ENCODE data around the gene ZBTB16.

The ZBTB16 gene

DNA sequence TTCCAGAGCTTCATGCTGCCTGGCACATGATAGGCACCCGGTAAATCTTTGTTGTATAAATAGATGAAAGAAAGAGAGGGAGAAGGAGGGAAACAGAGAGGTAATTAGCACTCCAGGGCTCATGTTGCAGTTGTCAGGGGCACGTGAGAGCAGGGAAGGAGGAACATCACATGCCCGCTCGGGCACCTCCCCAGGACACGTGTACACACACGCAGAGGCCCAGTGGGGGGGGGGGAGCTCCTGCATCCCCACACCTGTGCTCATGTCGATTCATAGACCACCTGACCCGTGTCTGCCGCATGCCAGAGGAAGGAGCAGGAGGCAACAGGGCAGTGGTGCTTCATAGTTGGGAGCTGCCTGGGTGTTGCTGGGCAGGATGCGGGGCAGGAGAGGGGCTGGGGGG is 199.6 kb downstream of the ZBTB16 start:
- TF ChIP-seq, protein P1, sequence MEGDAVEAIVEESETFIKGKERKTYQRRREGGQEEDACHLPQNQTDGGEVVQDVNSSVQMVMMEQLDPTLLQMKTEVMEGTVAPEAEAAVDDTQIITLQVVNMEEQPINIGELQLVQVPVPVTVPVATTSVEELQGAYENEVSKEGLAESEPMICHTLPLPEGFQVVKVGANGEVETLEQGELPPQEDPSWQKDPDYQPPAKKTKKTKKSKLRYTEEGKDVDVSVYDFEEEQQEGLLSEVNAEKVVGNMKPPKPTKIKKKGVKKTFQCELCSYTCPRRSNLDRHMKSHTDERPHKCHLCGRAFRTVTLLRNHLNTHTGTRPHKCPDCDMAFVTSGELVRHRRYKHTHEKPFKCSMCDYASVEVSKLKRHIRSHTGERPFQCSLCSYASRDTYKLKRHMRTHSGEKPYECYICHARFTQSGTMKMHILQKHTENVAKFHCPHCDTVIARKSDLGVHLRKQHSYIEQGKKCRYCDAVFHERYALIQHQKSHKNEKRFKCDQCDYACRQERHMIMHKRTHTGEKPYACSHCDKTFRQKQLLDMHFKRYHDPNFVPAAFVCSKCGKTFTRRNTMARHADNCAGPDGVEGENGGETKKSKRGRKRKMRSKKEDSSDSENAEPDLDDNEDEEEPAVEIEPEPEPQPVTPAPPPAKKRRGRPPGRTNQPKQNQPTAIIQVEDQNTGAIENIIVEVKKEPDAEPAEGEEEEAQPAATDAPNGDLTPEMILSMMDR (IDR thresholded peaks at IDR 0.05): no peak
- DNase-seq: no peak
- Mint-ChIP-seq H3K9me3 (no peaks in the 10 kb centered on the region), H3K27me3 (ENCODE audit: low read depth, poor library complexity) (no peaks in the 10 kb centered on the region), H3K4me1 (peaks cover 64% of the 10 kb centered on the region), H3K27ac (peak overlapping the region; percentile 49), H3K36me3 (ENCODE audit: low read depth) (no peaks in the 10 kb centered on the region), H3K4me3 (peak overlapping the region; percentile 33)

DNA sequence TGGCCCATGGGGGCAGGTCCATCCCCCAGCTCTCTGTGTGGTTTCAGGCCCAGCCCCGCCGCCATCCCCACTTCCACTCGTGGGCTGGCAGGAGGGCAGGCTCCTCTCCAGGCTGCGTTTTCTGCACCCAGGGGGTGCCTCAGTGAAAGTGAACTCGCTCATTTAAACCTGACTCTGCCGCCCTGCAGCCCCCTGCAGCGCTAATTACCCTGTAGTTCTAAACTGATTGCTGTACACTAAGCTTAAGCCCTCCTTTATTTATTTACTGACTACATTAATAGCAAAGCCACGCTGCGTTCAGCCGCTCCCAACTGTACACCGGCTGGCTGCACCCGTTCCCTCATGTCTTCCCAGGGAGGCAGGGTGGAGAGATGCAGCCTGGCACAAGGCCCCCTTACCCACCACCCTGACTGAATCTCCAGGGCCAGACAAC is 200.1 kb downstream of the ZBTB16 start:
- DNase-seq: no peak
- TF ChIP-seq, protein P1 (IDR thresholded peaks at IDR 0.05): no peak
- no peaks in the 10 kb centered on the region for H3K9me3 Mint-ChIP-seq
- H3K36me3 Mint-ChIP-seq (ENCODE audit: low read depth): no peaks in the 10 kb centered on the region
- no peak overlapping the region for H3K27ac Mint-ChIP-seq
- H3K4me3 Mint-ChIP-seq: peak overlapping the region; percentile 28
- H3K27me3 Mint-ChIP-seq (ENCODE audit: low read depth, poor library complexity): no peaks in the 10 kb centered on the region
- peaks cover 60% of the 10 kb centered on the region for H3K4me1 Mint-ChIP-seq

DNA sequence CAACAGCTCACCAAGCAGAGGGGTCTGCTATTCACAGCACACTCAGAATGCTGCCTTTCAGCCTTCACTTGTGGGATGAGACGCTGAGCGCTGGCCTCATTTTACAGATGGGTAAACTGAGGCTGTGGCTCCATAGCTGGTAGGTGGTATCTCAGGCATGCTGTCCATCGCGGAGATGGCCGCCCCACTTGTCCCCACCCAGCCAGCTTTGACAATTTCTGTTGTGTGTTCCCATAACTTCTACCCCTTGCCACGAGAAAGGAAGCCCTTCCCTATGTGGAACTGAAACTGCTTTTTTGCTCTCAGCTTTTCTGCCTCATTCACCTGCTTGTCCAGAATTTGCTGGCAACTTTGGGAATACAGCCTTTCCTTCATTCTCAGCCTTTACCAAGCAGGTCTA is 200.6 kb downstream of the ZBTB16 start:
- Mint-ChIP-seq H3K4me3 (no peak overlapping the region), H3K9me3 (no peaks in the 10 kb centered on the region), H3K4me1 (peaks cover 55% of the 10 kb centered on the region), H3K36me3 (ENCODE audit: low read depth) (no peaks in the 10 kb centered on the region), H3K27me3 (ENCODE audit: low read depth, poor library complexity) (no peaks in the 10 kb centered on the region), H3K27ac (no peak overlapping the region)
- TF ChIP-seq, protein P1 (IDR thresholded peaks at IDR 0.05): no peak
- no peak for DNase-seq

DNA sequence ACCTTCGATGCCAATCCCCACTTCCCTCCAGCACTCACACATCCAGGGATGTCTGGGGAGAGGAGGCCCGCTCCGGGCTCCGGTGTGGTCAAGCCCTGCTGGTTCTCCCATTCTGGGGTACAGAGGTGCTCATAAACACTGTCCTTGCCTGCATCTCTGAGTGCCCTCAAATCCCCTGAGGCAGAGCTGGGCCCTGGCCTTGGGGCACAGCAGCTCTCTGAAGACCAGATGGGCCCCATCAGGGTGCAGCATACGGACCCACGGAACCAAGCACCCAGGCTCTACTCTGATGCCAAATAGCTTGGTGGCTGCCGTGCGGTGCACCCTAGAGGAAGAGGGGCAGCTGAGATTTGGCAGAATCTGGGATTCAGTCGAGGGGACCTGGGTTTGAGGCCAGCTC is 201.0 kb downstream of the ZBTB16 start:
- Mint-ChIP-seq H3K27ac (no peak overlapping the region), H3K4me3 (no peak overlapping the region)

DNA sequence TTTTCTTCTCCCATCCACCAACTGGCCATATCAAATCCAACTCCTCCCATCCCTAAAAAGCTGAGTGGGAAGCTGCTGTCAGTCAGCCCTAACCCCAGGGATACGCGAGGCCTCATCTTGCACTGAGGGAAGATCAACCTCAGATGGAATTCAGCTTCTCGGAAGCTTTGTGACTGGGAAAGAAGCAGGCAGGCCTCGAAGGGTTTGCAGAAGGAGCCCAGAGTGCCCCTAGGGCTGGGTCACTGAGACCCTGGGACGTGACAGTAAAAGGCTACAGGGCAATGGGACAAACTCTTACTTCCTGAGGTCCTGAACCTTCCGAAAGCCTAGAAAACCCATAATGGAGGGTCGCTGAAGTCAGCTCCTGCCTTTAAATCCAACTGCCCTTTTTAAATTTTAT is 202.3 kb downstream of the ZBTB16 start:
- H3K27ac Mint-ChIP-seq: no peak overlapping the region
- H3K4me3 Mint-ChIP-seq: no peak overlapping the region
- H3K4me1 Mint-ChIP-seq: peaks cover 37% of the 10 kb centered on the region
- no peak for DNase-seq
- no peaks in the 10 kb centered on the region for H3K27me3 Mint-ChIP-seq (ENCODE audit: low read depth, poor library complexity)
- H3K36me3 Mint-ChIP-seq (ENCODE audit: low read depth): no peaks in the 10 kb centered on the region
- H3K9me3 Mint-ChIP-seq: no peaks in the 10 kb centered on the region
- TF ChIP-seq, protein P1 (IDR thresholded peaks at IDR 0.05): no peak

More for the DNA sequence above, 201.0 kb downstream of the ZBTB16 start:
- DNase-seq: no peak
- Mint-ChIP-seq H3K4me1 (peaks cover 51% of the 10 kb centered on the region), H3K27me3 (ENCODE audit: low read depth, poor library complexity) (no peaks in the 10 kb centered on the region), H3K36me3 (ENCODE audit: low read depth) (no peaks in the 10 kb centered on the region), H3K9me3 (no peaks in the 10 kb centered on the region)
- TF ChIP-seq, protein P1 (IDR thresholded peaks at IDR 0.05): no peak

DNA sequence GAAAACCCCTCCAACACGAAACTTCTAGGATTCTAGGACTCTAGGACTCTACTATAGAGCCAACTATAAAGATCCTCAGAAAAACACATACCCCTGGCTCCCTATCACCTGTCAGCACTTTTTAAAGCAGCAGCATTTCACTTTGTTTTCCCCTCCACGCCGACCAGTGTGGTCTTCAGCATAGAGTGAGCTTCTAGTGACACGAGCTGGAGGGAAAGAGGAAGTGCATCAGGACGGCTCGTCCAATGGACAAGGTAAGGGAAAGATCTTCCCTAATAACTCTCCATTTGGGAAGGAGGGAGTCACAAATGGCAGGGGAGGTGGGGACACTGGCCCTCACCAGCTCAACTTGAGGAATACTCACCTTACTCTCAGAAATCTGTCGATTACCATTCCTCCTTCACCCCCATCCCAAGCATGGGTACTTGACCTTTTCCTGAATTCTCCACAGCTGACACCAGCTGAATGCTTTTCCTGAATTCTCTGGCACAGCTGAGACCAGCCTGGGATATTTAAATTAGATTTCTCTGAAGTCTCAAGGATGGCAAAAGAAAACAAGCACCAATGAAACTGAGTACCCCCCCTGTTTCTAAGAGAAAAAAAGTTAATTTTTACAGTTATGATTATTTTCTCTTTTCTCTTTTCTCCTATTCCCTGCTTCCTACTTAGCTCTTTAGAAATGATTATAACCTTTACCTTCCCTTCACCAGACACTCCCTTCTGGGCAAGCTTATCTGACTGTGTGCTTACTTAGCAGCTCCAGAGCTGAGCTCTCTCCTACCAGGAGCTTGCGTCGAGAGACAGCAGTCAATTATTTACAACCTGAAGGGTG is 203.4 kb downstream of the ZBTB16 start:
- Mint-ChIP-seq H3K9me3 (no peaks in the 10 kb centered on the region), H3K4me3 (no peak overlapping the region), H3K27me3 (ENCODE audit: low read depth, poor library complexity) (peaks cover 3% of the 10 kb centered on the region), H3K4me1 (peaks cover 29% of the 10 kb centered on the region), H3K27ac (no peak overlapping the region), H3K36me3 (ENCODE audit: low read depth) (no peaks in the 10 kb centered on the region)
- peak; percentile 37 for DNase-seq
- TF ChIP-seq, protein P1 (IDR thresholded peaks at IDR 0.05): peak; percentile 61
